ENCODE data around the gene ENOX1.
"Not testable (repeated sequence)": the region's sequence is repeated elsewhere in the genome, so short reads cannot be mapped to it uniquely, and the experiment has no call there.

Gene ENOX1

GRCh38 chr13:43416842-43417241 is 369.9 kb downstream of the ENOX1 start:
- DNase-seq: not testable (repeated sequence)

GRCh38 chr13:43416408-43416807 is 370.4 kb downstream of the ENOX1 start:
- DNase-seq: not testable (repeated sequence)

- DNase-seq: not testable (repeated sequence)
These were observed 370.8 kb downstream of the ENOX1 start for GRCh38 chr13:43415903-43416391.

- DNase-seq: no peak
These were observed 372.7 kb downstream of the ENOX1 start for GRCh38 chr13:43414111-43414510.

DNA sequence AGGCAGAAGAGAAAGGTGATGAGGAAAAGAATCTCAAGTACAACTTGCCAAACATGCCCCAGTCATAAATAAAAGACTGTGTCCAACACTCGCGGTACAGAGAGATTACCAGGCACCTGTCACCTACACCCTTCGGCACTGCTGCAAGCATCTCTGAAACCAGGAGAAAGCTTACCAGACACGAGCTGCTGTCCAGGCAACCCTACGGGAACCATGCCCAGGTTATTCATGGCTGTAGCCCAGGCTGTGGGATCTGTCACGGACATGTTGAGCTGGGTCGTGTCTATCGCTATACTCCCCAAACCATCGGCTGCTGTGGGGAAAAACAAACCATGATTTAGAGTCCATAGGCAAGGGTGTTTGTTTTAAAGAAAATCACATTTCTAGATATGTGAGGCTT is 375.0 kb downstream of the ENOX1 start:
- DNase-seq: no peak

DNA sequence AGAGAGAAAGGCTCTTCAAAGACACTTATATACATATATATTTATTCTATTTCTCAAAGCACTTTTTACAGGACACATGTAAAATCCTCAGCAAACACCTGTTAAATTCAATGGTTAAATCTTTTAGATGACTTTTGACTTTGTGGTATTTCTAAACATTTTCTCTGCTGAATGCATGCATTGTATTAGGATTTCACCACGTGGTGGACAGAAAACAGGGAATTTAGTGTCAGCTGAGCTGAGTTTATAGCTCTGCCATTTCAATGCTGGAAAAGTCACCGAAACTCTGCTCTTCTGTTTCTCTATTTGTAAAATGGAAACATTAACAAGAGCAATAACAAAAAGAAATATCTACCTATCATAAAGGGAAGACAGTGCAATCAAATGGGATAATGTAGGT is 375.6 kb downstream of the ENOX1 start:
- no peak for DNase-seq

DNA sequence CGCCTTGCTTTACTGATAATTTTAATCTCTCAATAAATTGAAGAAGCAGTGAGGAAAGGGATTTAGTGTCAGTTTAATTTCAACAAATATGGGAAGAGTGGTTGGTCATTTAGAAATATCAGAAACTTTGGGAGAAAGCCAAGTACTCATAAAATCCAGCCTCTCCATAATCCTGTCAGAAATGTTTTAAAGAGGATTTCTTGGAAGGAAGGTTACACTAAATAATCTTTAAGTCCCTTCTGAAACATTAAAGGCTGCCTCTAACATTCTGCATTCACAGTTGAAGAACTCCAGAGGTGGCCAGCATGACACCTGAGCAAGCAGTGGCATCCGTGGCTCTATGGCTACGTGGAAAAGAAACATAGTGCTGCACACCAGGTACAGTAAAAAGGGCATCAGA is 378.5 kb downstream of the ENOX1 start:
- no peak for DNase-seq

DNA sequence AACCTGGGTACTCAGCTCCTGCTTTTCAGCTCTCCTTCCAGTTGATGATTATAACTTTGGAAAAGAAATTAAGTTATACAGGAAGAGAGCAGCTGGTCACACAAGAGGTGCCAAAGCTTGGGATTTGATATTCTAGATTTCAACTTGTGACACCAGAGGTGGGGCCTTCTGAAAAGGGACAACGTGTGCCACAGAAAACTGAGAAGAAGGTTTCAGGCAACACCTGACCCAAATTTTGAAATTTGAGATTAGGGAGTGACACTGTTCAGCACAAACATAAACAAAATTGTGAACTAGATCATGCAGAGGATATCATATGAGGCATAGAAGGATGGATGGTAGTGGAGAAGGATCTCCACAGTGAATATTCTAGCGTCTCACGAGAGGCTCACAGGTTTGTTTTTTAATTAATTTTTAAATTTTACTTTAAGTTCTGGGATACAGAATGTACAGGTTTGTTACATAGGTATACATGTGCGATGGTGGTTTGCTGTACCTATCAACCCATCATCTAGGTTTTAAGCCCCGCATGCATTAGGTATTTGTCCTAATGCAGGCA is 379.7 kb downstream of the ENOX1 start:
- no peak for DNase-seq

GRCh38 chr13:43405457-43405856 is 381.3 kb downstream of the ENOX1 start:
- DNase-seq: no peak

DNA sequence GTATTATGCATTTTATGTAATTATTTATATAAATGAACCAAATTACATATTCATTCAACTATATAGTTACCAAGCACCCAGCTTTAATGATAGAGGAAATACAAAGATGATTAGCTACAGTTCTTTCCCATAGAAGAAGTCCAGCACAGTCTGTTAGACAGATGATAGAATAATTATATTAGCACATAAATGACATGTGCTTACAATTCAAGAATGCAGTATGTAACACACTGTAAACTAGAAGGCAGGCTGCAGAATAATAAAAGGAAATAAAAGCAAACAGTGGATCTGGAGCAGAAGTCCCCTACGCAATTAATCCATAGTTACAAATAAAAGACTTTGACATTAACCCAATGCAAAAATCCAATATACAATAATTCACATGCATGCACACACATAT is 384.4 kb downstream of the ENOX1 start:
- no peak for DNase-seq

DNA sequence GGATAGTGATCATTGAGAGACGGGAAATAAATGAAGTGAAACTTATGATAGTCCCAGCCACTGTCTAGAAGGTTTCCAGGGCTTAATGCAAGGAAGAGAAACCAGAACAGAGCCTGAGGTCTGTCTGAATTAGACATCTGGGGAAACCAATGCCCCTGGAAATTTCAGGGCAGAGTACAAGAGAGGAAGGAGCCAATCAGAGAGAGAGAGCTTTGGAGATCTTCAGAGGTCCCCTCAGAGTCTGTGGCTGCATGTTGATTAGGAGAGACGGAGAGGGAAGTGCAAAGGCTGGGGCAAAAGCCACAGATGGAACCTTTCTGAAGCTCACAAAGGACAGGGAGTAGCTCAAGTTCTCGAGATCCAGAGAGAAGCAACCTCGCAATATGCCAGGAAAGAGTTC is 385.4 kb downstream of the ENOX1 start:
- DNase-seq: no peak

DNA sequence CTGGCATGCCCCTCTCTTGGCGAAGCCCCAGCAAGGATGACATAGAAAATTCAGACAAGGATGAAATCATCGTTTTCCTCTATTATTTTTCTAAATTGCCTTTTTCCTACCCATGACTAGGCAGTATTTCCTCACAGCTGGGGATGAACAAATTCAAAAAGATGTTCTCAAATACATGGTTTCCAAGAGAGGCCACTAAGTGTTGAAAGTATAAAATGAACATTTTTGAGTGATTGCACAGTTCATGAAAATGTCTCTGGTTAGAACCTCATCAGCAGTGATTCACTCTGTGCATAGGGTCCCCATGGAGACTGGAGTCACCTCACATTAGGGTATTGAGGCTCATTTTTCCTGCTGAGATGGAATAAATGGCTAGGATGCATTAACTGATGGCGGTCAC is 389.7 kb downstream of the ENOX1 start:
- no peak for DNase-seq

GRCh38 chr13:43391036-43391435 is 395.7 kb downstream of the ENOX1 start:
- no peak for DNase-seq

DNA sequence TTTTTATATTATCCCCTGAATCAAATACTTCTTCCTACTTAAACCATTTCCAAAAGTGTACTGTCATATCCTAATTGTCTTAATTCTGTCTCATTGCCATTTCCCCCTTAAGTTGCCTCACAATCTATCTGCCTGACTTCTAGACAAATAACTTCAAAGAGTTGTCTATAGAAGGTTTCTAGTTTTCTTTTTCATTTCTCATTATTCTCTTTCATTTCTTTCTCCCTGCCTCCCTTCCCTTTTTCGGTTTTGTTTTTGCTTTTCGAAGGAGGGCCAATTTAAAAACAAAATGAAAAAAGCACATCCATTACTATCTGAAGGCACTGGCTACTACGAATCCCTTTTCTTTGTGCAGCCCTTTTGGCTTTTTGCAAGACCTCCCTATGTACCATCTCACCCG is 396.2 kb downstream of the ENOX1 start:
- DNase-seq: no peak

DNA sequence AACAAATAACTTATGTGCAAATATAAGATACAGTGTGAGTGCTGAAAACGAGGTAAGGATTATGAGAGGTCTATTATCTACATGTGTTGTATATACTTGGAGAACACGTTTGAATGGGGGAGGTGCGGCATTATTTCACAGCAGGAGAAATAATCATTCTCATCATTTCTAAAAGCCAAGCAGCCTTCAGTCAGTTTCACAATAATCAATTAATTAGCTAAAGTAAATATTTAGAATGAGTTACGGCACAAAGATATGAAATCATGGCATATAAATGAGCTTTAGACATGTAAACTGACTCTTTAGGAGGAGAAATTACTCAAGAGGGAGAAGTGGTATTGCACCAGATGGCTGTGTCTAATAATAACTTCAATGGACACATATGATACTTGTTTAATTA is 396.8 kb downstream of the ENOX1 start:
- DNase-seq: no peak

DNA sequence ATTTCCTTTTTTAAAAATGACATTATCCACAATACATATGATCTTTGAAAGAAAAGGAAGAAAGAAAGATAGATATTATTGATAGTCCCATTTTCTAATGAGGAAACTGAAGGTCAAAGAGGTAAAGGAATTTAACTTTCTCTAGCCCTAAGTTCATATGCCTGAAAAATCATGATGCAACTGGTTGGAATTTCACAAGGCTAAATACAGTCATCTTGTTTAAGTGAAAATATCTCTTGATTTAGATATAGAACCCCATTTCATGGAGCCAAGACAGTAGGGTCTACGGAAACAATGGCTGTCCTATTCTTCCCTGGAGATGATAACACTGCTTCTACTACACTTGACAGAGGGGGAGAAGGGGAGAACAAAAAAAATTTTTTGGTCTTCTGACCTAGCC is 397.2 kb downstream of the ENOX1 start:
- no peak for DNase-seq

DNA sequence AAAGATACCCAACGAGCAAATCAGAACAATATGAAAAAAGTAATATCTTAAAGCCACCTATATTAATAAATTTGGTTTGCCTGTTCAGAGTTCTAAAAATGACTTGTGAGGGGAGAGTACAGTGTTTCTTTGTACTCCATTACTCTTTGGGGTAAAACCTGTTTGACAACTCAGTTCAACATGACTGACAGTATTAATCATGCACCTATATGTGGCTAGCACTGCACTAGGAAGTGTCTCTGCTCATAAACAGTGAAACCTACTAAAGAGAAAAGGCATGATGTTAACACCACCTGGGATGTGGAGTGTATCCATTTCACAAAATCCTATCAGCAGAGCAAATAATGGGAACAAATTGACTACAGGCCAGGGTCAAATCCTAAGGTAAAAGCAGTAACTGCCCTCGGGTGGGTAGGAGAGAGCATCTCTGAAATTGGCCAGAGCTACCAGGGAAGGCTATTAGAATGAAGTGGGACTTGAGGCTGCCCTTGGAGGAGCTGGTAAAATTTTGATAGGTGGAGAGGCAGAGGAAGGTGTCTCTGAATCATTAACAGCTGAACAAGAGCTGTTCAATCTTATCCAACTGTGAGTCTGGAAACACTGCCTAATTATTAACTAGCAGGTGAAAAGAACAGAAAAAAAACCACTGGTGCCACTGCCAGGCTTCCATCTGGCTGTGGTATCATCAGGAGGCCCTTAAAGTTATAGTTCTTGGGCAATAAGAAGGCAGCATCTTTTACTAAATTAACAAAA is 398.3 kb downstream of the ENOX1 start:
- DNase-seq: no peak

DNA sequence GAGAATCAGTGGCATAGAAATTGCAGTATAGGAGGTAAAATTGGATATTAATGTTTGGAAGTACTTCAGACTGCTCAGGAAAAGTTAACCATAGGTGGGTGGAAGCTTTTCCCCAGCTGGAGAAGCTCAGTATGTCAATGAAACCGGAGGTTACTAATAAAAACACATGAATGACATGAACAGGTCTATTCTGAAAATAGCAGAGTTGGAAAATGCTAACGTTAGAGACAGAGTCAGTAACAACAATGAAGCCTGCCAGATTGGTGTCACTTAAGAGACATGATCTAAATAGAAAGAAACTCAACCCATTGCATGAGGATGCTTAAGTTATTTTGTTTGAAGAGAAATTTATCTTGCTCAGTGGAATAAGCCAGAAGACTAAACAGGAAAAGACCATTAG is 398.9 kb downstream of the ENOX1 start:
- DNase-seq: no peak

DNA sequence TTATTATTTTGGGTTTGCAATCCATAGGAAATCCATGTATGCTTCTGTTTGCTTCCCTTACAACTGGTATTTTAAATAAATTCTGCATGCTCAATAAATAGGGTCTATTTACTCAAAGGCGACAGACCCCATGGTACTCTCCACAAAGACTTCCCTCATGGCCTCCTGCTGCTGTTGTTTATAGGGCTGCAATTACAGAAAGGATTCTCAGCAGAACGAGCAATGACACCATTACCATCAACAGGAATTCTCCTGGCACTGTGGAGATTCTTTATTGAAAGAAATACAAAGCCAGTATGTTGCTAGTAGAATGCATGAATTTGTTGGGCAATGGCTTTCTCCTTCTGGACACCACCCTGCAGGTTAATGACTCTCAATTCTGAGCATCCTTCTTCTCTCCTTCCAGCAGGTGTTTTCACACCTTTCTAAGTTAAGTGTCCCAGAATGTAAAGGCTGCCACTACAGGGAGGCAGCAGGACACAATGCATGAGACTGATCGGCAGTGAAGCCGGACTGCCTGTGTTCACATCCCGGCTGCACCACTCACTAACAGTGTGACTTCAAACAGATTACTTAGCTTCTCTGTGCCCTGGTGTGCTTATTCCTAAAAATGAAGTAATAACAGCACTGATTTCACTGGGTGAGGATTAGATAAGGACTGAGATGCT is 403.1 kb downstream of the ENOX1 start:
- DNase-seq: no peak

GRCh38 chr13:43379738-43380137 is 407.0 kb downstream of the ENOX1 start:
- no peak for DNase-seq

DNA sequence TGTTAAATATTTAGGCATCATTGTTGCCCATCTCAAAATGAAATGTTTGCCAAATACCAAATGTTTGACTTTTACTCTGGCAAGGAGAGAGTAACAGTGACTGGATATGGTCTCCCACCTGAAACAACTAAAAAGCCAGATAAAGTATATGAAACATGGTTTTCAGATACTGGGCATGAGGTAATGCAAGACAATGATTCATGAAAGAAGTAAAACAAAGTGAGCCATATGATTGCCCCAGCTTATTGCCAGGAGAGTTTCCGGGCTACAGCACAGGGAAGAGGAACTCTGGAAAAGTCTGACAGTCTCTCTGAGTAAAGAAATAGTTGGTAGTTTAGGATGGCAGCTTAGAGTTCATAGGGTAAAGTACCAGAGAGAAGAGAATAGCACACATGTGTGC is 408.8 kb downstream of the ENOX1 start:
- no peak for DNase-seq

- DNase-seq: no peak
These were observed 409.6 kb downstream of the ENOX1 start for GRCh38 chr13:43377149-43377548.

GRCh38 chr13:43376596-43376995 is 410.2 kb downstream of the ENOX1 start:
- DNase-seq: no peak

DNA sequence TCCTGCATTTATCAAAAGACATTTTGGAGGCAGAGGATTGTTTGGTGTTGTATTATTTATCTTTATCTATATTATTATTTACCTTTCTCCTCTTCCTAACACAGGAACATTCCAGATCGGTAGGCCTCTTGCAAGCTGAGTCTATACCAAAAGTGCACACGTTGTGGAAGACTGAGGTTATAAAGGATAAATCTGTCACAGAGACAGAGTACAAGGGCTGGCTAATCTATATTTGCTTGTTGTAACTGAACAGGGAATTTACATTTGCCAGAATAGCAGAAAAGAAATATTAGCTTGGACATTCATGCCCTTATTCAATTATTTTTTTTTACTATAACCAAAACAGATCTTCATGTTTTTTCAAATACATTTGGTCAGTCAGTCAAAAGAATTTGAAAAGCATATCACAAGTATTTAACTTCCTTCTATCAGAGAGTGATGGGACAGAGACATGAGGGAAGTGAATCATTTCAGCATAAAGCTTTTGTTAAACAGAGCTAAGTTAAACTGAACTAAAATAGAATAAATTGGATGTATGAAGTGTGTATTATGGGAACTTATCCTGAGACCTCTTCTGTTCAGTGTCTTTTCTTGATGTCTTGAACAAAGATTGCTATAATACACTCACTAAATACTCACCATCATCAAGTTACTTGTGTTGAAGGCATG is 410.8 kb downstream of the ENOX1 start:
- DNase-seq: no peak

Data from activated T-cell treated with anti-CD3 and anti-CD28 coated beads, Interleukin-2, amount 50 U/mL, for 1 hour (primary cell).